GM19193 (cell line): ENCODE results near the gene DOC2A.

Experiments
- POLR2A ChIP-seq: IDR thresholded peaks from 4 replicates; pipeline ENCODE4 v1.6.1; 2011; ENCODE audit not compliant: insufficient read depth, insufficient read length; ENCODE audit errors: extremely low read depth

Gene DOC2A

GRCh38 chr16:29974291-29975133 lies 36.3 kb downstream of the DOC2A start:
- TF ChIP-seq POLR2A, result no peak

DNA sequence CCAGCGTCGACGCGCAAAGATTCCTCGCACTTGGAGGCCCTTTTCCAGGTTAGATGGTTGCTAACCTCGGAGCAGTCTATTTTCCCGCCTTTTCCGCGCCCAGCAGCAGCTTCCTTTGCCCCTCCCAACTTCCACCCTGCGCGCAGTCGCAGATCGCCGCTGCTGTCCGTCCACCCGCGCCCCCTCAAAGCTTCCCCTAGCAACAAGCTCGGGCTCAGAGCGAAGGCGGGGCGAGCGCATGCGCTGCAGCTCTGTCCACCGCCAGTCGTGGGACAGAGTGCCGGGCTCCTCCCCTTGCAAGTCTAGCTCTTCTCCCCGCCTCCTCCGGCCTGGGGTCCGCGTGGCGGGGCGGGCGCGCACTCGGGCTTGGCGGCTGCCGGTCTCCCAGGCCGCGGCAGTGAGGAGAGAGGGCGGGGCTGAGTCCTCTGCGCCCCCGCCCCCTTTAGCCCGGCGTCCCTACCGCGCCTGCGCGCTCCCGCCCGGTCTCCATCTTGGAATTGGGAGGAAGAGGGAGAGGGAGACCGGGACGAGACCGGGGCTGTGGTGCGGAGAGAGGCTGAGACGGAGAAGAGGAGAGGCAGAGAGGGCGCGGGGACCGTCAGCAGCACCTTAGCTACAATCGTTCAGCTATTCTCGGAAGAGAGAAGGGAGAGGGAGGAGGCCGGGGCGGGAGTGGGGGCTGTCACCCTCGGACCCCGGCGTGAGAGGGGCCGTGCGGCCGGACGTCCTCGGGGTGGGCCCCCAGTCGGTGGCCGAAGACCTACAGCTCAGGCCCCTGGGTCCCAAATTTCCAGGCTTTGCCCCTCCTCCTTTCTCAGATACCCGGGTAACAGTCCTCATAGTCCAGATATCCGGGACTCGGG lies 37.2 kb downstream of the DOC2A start, which contains the start of gene TAOK2:
Gene TAOK2, plus strand, starts transcription at position 485 of the 863 bp plus-strand sequence. CDS start 3,905 bp downstream, outside the sequence.
- peak; percentile 85 for TF ChIP-seq POLR2A

GRCh38 chr16:29972992-29973383 lies 37.8 kb downstream of the DOC2A start:
- no peak for TF ChIP-seq POLR2A

- TF ChIP-seq POLR2A, result no peak
These were observed 38.3 kb downstream of the DOC2A start for GRCh38 chr16:29972500-29972899.

- TF ChIP-seq POLR2A, result no peak
These were observed 39.5 kb downstream of the DOC2A start for GRCh38 chr16:29971304-29971703.

DNA sequence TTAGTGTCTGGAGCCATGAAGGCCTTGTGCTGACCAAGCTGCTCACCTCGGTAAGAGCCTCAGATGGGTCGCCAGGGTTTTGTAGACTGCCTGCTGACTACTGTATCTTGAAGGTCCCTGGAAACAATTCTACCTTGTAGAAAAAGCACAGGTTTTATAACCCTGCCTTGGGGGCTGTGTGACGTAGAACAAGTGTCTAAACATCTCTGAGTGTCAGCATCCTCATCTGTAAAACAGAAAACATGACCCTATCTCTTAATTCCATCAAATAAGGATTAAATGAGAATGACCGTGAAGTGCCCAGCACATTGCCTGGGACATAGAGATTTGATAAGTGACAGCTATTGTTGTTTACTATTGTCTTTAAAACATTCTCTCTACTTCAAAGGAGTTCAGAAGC lies 42.6 kb downstream of the DOC2A start:
- TF ChIP-seq POLR2A, result no peak

GRCh38 chr16:29963021-29963743 lies 47.6 kb downstream of the DOC2A start:
- TF ChIP-seq POLR2A, result no peak

- TF ChIP-seq POLR2A, result no peak
These were observed 48.4 kb downstream of the DOC2A start for GRCh38 chr16:29962344-29962994.

DNA sequence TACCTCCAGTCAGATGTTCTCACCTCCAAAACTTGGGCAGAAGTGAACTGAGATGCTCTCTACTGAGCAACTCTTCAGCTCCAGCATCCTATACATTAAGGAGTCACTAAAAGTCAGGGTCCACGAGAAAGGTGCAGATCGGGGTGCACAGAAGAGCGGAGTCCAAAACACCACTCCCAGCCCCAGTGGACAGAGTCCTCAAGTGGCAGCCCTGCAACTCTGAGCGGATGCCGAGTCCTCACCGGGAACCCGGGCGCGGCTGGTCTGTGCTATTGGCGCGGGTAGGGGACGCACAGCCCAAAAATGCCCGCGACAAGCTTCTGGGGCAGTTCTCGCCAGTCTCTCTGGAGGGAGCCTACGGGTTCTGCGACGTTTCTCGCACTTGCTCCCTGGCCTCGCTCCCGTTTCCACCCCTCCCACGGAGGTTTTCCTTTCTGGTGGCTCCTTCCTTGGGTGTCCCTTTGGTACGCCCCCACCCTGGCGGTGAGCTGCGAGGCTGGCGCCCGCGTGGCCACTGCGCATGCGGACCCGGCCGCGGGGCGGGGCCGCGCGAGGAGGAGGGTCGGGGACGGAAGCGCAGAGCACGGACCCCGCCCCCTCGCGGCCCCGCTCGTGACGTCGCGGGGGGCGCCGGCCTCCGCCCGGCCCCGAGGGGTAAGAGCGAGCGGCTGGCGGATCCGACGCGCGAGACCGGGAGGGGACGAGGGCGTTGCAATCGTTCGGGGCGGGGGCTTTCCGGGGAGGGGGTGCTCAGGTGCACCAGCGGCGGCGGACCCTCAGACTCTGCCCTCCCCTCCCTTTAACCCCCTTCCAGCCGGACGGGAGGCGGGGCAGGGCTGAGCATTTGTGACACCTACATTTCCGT lies 49.1 kb downstream of the DOC2A start, which contains the start of gene TMEM219:
Gene TMEM219, plus strand, starts transcription at position 601 of the 865 bp plus-strand sequence. CDS start 1,065 bp downstream, outside the sequence.
- peak; percentile 72 for TF ChIP-seq POLR2A

GRCh38 chr16:29961127-29961478 lies 49.7 kb downstream of the DOC2A start:
- no peak for TF ChIP-seq POLR2A

DNA sequence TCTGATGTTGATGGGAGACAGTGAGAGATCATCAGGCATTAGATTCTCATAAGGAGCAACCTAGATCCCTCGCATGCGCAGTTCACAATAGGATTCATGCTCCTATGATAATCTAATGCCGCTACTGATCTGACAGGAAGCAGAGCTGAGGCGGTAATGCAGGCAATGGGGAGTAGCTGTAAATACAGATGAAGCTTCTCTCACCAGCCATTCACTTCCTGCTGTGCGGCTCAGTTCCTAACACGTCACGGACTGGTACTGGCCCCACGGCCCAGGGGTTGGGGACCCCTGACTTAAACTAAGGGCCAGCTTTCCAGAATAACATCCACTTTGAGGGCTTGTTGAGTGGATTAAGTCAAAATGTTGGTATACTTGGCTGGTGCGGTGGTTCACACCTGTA lies 51.5 kb downstream of the DOC2A start:
- no peak for TF ChIP-seq POLR2A

DNA sequence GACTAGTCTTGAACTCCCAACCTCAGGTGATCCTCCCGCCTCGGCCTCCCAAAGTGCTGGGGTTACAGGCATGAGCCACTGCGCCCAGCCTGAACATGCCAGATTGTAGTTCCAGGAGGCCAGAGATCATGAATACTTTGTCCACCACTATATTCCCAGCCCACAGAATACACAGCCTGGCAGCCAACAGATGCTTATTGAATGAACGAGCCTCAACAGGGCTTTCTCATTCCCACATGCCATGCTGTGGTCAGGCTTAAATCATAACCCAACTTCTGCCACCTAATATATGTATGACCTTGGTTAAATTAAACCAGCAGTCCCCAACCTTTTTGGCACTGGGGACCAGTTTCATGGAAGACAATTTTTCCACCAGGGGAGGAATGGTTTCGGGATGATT lies 52.1 kb downstream of the DOC2A start:
- no peak for TF ChIP-seq POLR2A
